GM13977 (cell line): ENCODE data around the gene GPR151.

Experiments used
- DNase-seq: peaks from one replicate; pipeline ENCODE4 v3.0.0; 2012; ENCODE audit warnings: low spot score
- in situ Hi-C: fragments of 300-500 bp; cut with MboI; formaldehyde crosslinking; loops from one replicate; pipeline ENCODE4 v1.12.0; 2022; ENCODE audit warnings: low sequenced_read_pairs, low pct_unique_long_range_greater_than_20kb, mixed read lengths, inconsistent platforms; ENCODE audit not compliant: unreplicated experiment
- TF ChIP-seq, protein P1 (sequence below): IDR thresholded peaks from 2 replicates; pipeline ENCODE4 v1.5.1; 2012; ENCODE audit warnings: mild to moderate bottlenecking, control low read depth; ENCODE audit not compliant: insufficient read depth; ENCODE audit errors: extremely low read depth, missing control alignments

GPR151 gene

DNA sequence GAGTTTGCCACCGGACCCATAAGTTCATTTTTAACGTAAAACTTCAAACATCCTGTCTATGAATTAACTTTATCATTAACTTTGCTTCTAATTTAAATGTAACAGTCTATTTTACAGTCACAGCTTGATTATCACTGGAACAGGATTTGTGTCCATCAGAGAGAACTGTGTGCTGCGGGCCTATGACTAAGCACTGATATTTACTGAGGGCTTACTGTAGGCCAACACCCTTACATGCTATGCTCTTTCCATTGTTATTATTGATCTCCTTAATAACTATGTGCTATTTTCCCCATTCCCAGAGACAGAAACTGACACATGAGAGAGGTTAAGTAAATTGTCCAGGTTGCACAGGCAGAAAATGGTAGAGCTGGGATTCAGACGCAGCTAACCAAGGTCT, 24.0 kb upstream of the GPR151 start:
- in situ Hi-C loops, result loop anchor here (10.0 to 25.0 kb wide), 2 partner anchors 425 to 647 kb away; no protein-coding TSS in a partner anchor
- TF ChIP-seq, protein P1, sequence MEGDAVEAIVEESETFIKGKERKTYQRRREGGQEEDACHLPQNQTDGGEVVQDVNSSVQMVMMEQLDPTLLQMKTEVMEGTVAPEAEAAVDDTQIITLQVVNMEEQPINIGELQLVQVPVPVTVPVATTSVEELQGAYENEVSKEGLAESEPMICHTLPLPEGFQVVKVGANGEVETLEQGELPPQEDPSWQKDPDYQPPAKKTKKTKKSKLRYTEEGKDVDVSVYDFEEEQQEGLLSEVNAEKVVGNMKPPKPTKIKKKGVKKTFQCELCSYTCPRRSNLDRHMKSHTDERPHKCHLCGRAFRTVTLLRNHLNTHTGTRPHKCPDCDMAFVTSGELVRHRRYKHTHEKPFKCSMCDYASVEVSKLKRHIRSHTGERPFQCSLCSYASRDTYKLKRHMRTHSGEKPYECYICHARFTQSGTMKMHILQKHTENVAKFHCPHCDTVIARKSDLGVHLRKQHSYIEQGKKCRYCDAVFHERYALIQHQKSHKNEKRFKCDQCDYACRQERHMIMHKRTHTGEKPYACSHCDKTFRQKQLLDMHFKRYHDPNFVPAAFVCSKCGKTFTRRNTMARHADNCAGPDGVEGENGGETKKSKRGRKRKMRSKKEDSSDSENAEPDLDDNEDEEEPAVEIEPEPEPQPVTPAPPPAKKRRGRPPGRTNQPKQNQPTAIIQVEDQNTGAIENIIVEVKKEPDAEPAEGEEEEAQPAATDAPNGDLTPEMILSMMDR, result no peak
- no peak for DNase-seq

DNA sequence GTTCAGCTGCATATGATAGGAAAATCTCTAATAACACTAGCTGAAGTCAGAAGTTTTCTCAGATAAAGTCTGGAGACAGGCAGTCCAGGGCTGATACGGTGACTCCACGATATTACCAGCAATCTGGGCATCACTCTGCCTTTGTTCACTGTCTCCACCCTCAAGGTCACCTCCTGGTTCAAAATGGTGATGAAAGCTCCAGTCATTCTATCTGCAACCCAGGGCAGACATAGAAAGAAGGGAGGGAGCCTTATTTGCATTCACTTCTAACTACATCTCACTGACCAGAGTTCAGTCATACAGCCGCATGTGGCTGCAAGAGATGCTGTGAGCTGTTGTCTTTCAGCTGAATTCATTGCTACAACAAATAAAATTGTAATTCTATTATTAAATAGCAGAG, 22.4 kb upstream of the GPR151 start:
- DNase-seq, result no peak
- in situ Hi-C loops, result loop anchor here (25.0 kb wide), 1 partner anchor 649 kb away; no protein-coding TSS in a partner anchor
- TF ChIP-seq, protein P1, result no peak

DNA sequence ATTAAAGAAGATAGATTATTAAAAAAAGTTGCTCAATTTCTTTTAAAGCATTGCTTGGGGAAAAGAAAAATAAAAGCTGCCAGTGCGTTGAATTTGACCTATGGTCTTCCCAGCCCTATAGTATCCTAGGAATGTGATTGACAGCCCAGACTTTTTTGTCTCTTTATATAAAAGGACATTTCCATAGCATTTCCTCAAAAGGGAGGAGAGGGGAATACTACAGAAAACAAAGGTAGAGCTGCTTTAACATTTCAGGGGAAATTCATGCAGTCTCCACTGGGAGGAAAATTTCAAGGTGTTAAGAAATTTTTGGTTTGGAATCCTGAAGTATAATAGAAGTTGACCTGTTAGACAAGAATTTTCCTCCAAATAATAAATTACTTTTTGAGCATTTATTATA, 17.9 kb upstream of the GPR151 start:
- in situ Hi-C loops, result loop anchor here (25.0 kb wide), 1 partner anchor 653 kb away; no protein-coding TSS in a partner anchor
- DNase-seq, result no peak
- TF ChIP-seq, protein P1, result no peak

DNA sequence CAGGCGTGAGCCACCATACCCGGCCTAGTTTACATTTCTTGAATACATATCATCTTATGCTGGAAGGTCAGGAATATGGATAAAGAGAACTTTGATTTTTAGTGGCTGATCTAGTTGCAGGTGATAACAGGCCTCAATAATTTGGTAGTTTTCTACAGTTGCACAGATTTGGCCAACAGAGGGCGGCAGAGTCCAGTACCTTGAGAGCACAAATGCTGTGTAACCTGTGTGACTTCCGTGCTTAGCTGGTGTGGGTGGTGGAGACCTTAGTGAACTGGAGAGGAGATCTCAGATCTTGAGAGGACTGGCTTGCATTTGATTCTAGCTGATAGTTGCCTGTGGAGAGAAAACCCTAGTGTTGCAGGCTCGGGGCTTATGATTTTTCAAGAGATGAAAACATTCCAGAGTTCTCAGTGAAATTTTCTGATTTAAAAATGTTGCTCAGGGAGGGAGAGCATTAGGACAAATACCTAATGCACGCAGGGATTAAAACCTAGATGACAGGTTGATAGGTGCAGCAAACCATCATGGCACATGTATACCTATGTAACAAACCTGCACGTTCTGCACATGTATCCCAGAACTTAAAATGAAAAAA, 17.4 kb upstream of the GPR151 start:
- TF ChIP-seq, protein P1, result peak; percentile 93
- in situ Hi-C loops, result loop anchor here (25.0 kb wide), 1 partner anchor 654 kb away; no protein-coding TSS in a partner anchor
- peak; percentile 73 for DNase-seq

DNA sequence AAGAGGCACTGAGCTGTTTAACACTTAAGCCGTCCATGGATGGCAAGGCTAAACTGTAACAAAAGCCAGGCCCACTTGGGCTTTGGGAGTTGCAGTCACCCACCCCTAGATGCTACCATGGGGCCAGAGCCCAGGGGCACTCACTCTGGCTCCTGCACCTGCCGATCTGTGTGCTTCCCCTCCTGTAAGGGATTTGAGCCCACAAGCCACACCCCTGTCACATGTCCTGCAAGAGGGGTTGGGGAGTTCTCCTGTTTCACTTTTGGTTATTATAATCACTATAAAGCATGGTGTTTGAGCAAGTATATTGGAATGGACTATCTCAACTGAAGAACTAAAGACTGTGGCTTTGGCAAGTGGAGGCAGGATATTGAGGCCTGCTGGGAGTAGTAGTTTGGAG, 14.0 kb upstream of the GPR151 start:
- DNase-seq, result peak; percentile 30
- TF ChIP-seq, protein P1, result no peak
- in situ Hi-C loops, result loop anchor here (25.0 kb wide), 1 partner anchor 657 kb away; no protein-coding TSS in a partner anchor

DNA sequence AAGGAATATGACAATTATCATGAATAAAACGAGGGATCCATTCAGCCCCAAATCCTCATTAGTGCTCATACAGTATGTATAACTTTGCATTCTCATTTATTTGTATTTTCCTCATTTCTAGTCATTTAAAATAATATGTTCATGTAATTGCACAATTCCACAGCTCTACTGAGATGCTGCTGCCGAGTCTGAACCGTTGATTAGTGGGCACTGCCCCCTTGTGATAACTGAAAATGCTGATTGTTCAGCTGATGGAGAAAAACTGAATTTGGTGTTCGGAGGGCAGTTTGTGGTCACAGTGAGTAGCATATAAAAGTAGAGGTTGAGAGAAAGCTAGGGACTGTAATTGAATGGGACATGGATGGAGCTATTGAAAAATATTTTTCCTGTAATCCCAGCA, 12.2 kb upstream of the GPR151 start:
- in situ Hi-C loops, result loop anchor here (25.0 kb wide), 1 partner anchor 659 kb away; no protein-coding TSS in a partner anchor
- no peak for DNase-seq

More for the DNA sequence above, 12.2 kb upstream of the GPR151 start:
- TF ChIP-seq, protein P1, result no peak
